Panc1 (cell line): ENCODE results near the gene GHDC.

Source experiments
- POLR2AphosphoS5 ChIP-seq: IDR thresholded peaks from 2 replicates; pipeline ENCODE4 v1.6.1; 2012; ENCODE audit warnings: mild to moderate bottlenecking, low read depth, low read length, moderate library complexity
- REST ChIP-seq, 2 experiments: IDR thresholded peaks; 2 replicates each; pipeline ENCODE4 v1.6.1; 2011 to 2012; ENCODE audit warnings: low read depth in 2 of 2, control low read depth in 1 of 2, low read length in 1 of 2, mild to moderate bottlenecking in 1 of 2, moderate library complexity in 1 of 2; ENCODE audit not compliant: insufficient read depth in 1 of 2
- SIN3A ChIP-seq: IDR thresholded peaks from 2 replicates; pipeline ENCODE4 v1.6.1; 2012; ENCODE audit warnings: low read depth, mild to moderate bottlenecking, low read length, moderate library complexity, borderline replicate concordance; ENCODE audit not compliant: insufficient read depth
- TCF7L2 ChIP-seq: IDR thresholded peaks from 2 replicates; pipeline ENCODE4 v1.6.1; 2011; ENCODE audit warnings: mild to moderate bottlenecking, low read depth, low read length, inconsistent platforms
- TF ChIP-seq, protein P1 (sequence below): fragments of 450-650 bp; IDR thresholded peaks from 2 replicates; pipeline ENCODE4 v1.5.1; 2017; ENCODE audit warnings: mild to moderate bottlenecking

DNA sequence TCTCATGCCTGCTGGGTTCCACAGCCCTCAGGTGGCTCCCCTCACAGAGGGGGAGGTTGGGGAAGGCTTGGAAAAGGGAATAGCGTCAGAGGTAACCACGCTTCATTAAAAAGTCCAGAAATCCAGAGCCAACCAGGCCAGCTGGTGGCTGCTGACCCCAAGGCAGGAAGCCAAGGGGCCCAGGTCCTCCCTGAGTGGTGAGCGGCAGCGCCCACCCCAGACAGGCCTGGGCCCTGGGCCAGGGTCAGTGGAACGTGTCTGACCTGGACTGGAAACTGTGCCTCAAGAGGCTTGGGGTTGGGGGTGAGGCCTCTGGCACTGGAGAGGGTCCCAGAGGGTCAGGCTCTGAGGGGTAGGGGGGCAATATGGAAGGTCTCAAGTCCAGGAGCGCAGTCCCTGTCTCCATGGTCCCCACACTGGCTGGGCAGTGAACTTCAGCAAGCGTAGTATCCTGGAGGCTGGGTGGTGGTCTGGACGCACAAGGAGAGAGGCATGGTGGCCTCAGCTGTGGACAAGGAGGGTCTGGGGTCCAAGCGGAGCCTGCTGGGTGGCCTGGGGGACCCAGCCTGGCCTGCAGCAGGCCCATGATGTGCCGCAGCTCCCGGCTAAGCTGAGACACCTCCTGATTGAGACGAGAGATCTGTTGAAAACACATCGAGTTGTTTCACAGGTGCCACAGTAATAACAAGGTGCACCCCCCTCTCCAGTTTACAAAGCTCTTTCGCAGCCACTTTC, 34.3 kb downstream of the GHDC start:
- TF ChIP-seq POLR2AphosphoS5 (no peak), REST (IDR thresholded peaks at IDR 0.05; ENCODE audit: insufficient read depth in 1 of 2, low read depth in 2 of 2, low read length in 1 of 2) (no peak), SIN3A (no peak), TCF7L2 (no peak)
- TF ChIP-seq, protein P1, sequence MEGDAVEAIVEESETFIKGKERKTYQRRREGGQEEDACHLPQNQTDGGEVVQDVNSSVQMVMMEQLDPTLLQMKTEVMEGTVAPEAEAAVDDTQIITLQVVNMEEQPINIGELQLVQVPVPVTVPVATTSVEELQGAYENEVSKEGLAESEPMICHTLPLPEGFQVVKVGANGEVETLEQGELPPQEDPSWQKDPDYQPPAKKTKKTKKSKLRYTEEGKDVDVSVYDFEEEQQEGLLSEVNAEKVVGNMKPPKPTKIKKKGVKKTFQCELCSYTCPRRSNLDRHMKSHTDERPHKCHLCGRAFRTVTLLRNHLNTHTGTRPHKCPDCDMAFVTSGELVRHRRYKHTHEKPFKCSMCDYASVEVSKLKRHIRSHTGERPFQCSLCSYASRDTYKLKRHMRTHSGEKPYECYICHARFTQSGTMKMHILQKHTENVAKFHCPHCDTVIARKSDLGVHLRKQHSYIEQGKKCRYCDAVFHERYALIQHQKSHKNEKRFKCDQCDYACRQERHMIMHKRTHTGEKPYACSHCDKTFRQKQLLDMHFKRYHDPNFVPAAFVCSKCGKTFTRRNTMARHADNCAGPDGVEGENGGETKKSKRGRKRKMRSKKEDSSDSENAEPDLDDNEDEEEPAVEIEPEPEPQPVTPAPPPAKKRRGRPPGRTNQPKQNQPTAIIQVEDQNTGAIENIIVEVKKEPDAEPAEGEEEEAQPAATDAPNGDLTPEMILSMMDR = no peak
